RWPE2 (cell line): ENCODE measurements around the gene RALGAPA2.

Experiments
- ATAC-seq: fragments of 200-7000 bp; cut with Tn5 transposase; 3 replicates; pipeline ENCODE4 v1.9.1; 2021; ENCODE audit warnings: low read depth
- DNase-seq: peaks from one replicate; pipeline ENCODE4 v3.0.0-alpha.2; 2020; ENCODE audit warnings: low spot score
- H3K27ac ChIP-seq: fragments of 450-650 bp; 2 replicates; pipeline ENCODE4 v1.5.1; 2017; ENCODE audit warnings: mild to moderate bottlenecking; ENCODE audit not compliant: poor library complexity, severe bottlenecking
- H3K27me3 ChIP-seq: fragments of 250-450 bp; sonication (Bioruptor Pico); 2 replicates; pipeline ENCODE4 v1.5.1; 2021; ENCODE audit warnings: mild to moderate bottlenecking, moderate library complexity; ENCODE audit not compliant: insufficient read depth, poor library complexity, severe bottlenecking
- H3K36me3 ChIP-seq: fragments of 250-450 bp; sonication (Bioruptor Pico); 2 replicates; pipeline ENCODE4 v1.5.1; 2020; ENCODE audit warnings: low read depth, mild to moderate bottlenecking, moderate library complexity
- H3K4me1 ChIP-seq: fragments of 250-450 bp; sonication (Bioruptor Pico); 2 replicates; pipeline ENCODE4 v1.5.1; 2021; ENCODE audit warnings: mild to moderate bottlenecking, moderate library complexity; ENCODE audit not compliant: insufficient read depth, poor library complexity, severe bottlenecking
- H3K4me3 ChIP-seq: fragments of 250-450 bp; sonication (Bioruptor Pico); 2 replicates; pipeline ENCODE4 v1.5.1; 2021; ENCODE audit warnings: mild to moderate bottlenecking, moderate library complexity; ENCODE audit not compliant: severe bottlenecking
- H3K9me3 ChIP-seq: fragments of 250-450 bp; sonication (Bioruptor Pico); 2 replicates; pipeline ENCODE4 v1.5.1; 2021; ENCODE audit warnings: mild to moderate bottlenecking, moderate library complexity; ENCODE audit not compliant: severe bottlenecking
- TF ChIP-seq, protein P1 (sequence below): fragments of 450-650 bp; IDR thresholded peaks from one replicate; pipeline ENCODE4 v1.5.1; 2017; ENCODE audit warnings: mild to moderate bottlenecking, moderate library complexity; ENCODE audit not compliant: poor library complexity, severe bottlenecking

Gene RALGAPA2

GRCh38 chr20:20521736-20522135, 190.7 kb downstream of the RALGAPA2 start:
- no peaks in the 10 kb centered on the region for H3K9me3 ChIP-seq
- H3K4me1 ChIP-seq, result peaks cover 16% of the 10 kb centered on the region
- no peaks in the 10 kb centered on the region for H3K36me3 ChIP-seq
- no peak overlapping the region for H3K27ac ChIP-seq
- no peaks in the 10 kb centered on the region for H3K27me3 ChIP-seq
- DNase-seq, result no peak
- no peak for ATAC-seq
- no peak overlapping the region for H3K4me3 ChIP-seq
- TF ChIP-seq, protein P1, sequence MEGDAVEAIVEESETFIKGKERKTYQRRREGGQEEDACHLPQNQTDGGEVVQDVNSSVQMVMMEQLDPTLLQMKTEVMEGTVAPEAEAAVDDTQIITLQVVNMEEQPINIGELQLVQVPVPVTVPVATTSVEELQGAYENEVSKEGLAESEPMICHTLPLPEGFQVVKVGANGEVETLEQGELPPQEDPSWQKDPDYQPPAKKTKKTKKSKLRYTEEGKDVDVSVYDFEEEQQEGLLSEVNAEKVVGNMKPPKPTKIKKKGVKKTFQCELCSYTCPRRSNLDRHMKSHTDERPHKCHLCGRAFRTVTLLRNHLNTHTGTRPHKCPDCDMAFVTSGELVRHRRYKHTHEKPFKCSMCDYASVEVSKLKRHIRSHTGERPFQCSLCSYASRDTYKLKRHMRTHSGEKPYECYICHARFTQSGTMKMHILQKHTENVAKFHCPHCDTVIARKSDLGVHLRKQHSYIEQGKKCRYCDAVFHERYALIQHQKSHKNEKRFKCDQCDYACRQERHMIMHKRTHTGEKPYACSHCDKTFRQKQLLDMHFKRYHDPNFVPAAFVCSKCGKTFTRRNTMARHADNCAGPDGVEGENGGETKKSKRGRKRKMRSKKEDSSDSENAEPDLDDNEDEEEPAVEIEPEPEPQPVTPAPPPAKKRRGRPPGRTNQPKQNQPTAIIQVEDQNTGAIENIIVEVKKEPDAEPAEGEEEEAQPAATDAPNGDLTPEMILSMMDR, result no peak

DNA sequence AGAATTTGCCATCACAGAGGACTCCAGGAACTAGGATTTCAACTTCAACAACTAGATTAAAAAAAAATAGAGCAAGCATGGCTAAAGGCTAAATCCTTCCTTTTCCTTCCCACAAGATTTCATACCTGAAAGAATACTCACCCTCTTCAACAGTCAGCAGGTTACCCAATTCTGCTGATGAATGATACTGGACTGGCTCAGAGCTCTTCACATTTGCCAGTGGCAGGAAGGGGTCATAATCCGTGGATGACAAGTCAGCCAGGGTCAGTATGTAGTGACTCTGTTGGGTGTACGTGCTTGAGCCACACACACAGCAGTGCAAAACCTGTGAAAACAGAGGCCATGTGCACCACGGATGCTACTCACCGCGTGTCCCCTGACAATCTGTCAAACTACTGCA, 191.7 kb downstream of the RALGAPA2 start:
- no peaks in the 10 kb centered on the region for H3K9me3 ChIP-seq
- no peaks in the 10 kb centered on the region for H3K36me3 ChIP-seq
- no peak overlapping the region for H3K4me3 ChIP-seq
- DNase-seq (no peak), ATAC-seq (peak; percentile 99)
- H3K27ac ChIP-seq, result peak overlapping the region; percentile 65
- no peaks in the 10 kb centered on the region for H3K27me3 ChIP-seq
- peaks cover 16% of the 10 kb centered on the region for H3K4me1 ChIP-seq
- TF ChIP-seq, protein P1, result no peak

GRCh38 chr20:20519269-20519668, 193.2 kb downstream of the RALGAPA2 start:
- DNase-seq (no peak), ATAC-seq (no peak)
- Histone ChIP-seq H3K27ac (no peak overlapping the region), H3K27me3 (no peaks in the 10 kb centered on the region), H3K4me3 (no peak overlapping the region), H3K4me1 (peaks cover 16% of the 10 kb centered on the region), H3K36me3 (no peaks in the 10 kb centered on the region), H3K9me3 (peaks cover 4% of the 10 kb centered on the region)
- TF ChIP-seq, protein P1, result no peak

DNA sequence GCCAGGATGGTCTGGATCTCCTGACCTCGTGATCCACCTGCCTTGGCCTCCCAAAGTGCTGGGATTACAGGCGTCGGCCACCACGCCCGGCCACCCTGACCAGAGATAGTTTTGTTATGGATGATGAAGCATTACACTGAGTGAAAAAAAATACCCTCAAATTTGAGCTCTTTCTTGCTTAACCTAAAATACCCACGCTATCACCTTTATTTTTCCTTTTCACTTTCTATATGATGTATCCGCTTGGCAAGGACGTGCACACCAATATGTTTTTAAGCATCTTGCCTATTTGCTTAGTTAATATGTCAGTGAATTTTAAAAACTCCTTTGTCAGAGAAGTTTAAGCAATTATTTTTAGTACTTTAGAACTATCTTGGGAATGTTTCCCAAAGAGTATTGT, 194.2 kb downstream of the RALGAPA2 start:
- TF ChIP-seq, protein P1, result no peak
- ATAC-seq (no peak), DNase-seq (no peak)
- Histone ChIP-seq H3K27me3 (no peaks in the 10 kb centered on the region), H3K9me3 (peaks cover 6% of the 10 kb centered on the region), H3K36me3 (no peaks in the 10 kb centered on the region), H3K27ac (no peak overlapping the region), H3K4me1 (peaks cover 16% of the 10 kb centered on the region), H3K4me3 (no peak overlapping the region)

GRCh38 chr20:20517296-20517695, 195.1 kb downstream of the RALGAPA2 start:
- H3K36me3 ChIP-seq, result peaks cover 4% of the 10 kb centered on the region; the same call in 1 of the 2 replicates
- TF ChIP-seq, protein P1, result no peak
- no peak overlapping the region for H3K4me3 ChIP-seq
- H3K27me3 ChIP-seq, result no peaks in the 10 kb centered on the region
- no peak overlapping the region for H3K27ac ChIP-seq
- peaks cover 16% of the 10 kb centered on the region for H3K4me1 ChIP-seq
- ATAC-seq (no peak), DNase-seq (no peak)
- H3K9me3 ChIP-seq, result peaks cover 6% of the 10 kb centered on the region
